ENCODE data around the gene DHX32. TPM values are rescaled to one million over a fixed set of nuclear protein-coding genes. Genes with fewer than 3 reads are reported as not detected.
"Not testable (repeated sequence)": the region's sequence is repeated elsewhere in the genome, so short reads cannot be mapped to it uniquely, and the experiment has no call there.

DHX32 gene
- total RNA-seq, 1 donor from 2014 or later = 29.2 TPM

- DNase-seq = peak; percentile 75
Observed at GRCh38 chr10:125895130-125896087, 14.3 kb upstream of the DHX32 start.

GRCh38 chr10:125894176-125894575 lies 13.1 kb upstream of the DHX32 start:
- DNase-seq = not testable (repeated sequence)

GRCh38 chr10:125892402-125892801 lies 11.3 kb upstream of the DHX32 start:
- not testable (repeated sequence) for DNase-seq

- not testable (repeated sequence) for DNase-seq
Observed at GRCh38 chr10:125889441-125889840, 8.3 kb upstream of the DHX32 start.

GRCh38 chr10:125886914-125887512 lies 5.9 kb upstream of the DHX32 start:
- DNase-seq = no peak

- peak; percentile 14 for DNase-seq
Observed at GRCh38 chr10:125883211-125883610, 2.1 kb upstream of the DHX32 start.

- no peak for DNase-seq
Observed at GRCh38 chr10:125882596-125882995, 1.5 kb upstream of the DHX32 start.

GRCh38 chr10:125880719-125881118 lies 373 bp downstream of the DHX32 start:
- no peak for DNase-seq

- DNase-seq = no peak
Observed at GRCh38 chr10:125878957-125879835, 1.9 kb downstream of the DHX32 start.

GRCh38 chr10:125871338-125871737 lies 9.8 kb downstream of the DHX32 start:
- DNase-seq = no peak

- DNase-seq = peak; percentile 41
Observed at GRCh38 chr10:125868372-125868975, 12.6 kb downstream of the DHX32 start.

GRCh38 chr10:125866421-125867029 lies 14.6 kb downstream of the DHX32 start:
- no peak for DNase-seq

GRCh38 chr10:125865120-125865519 lies 16.0 kb downstream of the DHX32 start:
- no peak for DNase-seq

- DNase-seq = no peak
Observed at GRCh38 chr10:125859128-125859817, 21.8 kb downstream of the DHX32 start.

- no peak for DNase-seq
Observed at GRCh38 chr10:125857185-125857760, 23.8 kb downstream of the DHX32 start.

- DNase-seq = no peak
Observed at GRCh38 chr10:125852487-125852886, 28.6 kb downstream of the DHX32 start.

- no peak for DNase-seq
Observed at GRCh38 chr10:125850766-125851731, 30.0 kb downstream of the DHX32 start.

GRCh38 chr10:125849448-125849847 lies 31.6 kb downstream of the DHX32 start:
- DNase-seq = no peak

- DNase-seq = no peak
Observed at GRCh38 chr10:125848857-125849256, 32.2 kb downstream of the DHX32 start.

Data from tongue (tissue), 2 donors.